Liver (tissue), 9 donors: ENCODE results near the gene VASH2. TPM values are rescaled to one million over a fixed set of nuclear protein-coding genes. Genes with fewer than 3 reads are reported as not detected.

ENCODE experiments used
- DNase-seq: peaks from one replicate; pipeline ENCODE4 v3.0.0-alpha.2; 2017; ENCODE audit warnings: low spot score
- H3K27ac ChIP-seq, 2 donors: one replicate each; pipeline ENCODE4 v1.7.0; 2013; ENCODE audit warnings: inconsistent platforms in 2 of 2, low read length in 2 of 2, control low read depth in 1 of 2, low read depth in 1 of 2, mild to moderate bottlenecking in 1 of 2
- H3K27me3 ChIP-seq, 4 donors: one replicate each; pipeline versions ENCODE4 v1.6.1 to v1.7.0; 2013; ENCODE audit warnings: low read length in 3 of 4, inconsistent platforms in 1 of 4, mild to moderate bottlenecking in 1 of 4, moderate library complexity in 1 of 4; ENCODE audit not compliant: control insufficient read depth in 4 of 4, insufficient read depth in 4 of 4
- H3K36me3 ChIP-seq, 4 donors: one replicate each; pipeline versions ENCODE4 v1.6.1 to v1.7.0; 2013; ENCODE audit warnings: low read length in 3 of 4, mild to moderate bottlenecking in 3 of 4, low read depth in 1 of 4, moderate library complexity in 1 of 4; ENCODE audit not compliant: control insufficient read depth in 4 of 4, insufficient read depth in 3 of 4
- H3K4me1 ChIP-seq, 4 donors: one replicate each; pipeline versions ENCODE4 v1.6.1 to v1.7.0; 2013; ENCODE audit warnings: low read length in 3 of 4, mild to moderate bottlenecking in 3 of 4, moderate library complexity in 1 of 4; ENCODE audit not compliant: control insufficient read depth in 4 of 4, insufficient read depth in 4 of 4
- H3K4me3 ChIP-seq, 3 donors: one replicate each; pipeline versions ENCODE4 v1.6.1 to v1.7.0; 2013; ENCODE audit warnings: low read length in 3 of 3, control low read depth in 1 of 3, low read depth in 1 of 3, mild to moderate bottlenecking in 1 of 3
- H3K9ac ChIP-seq, 2 donors: one replicate each; pipeline ENCODE4 v1.7.0; 2013; ENCODE audit warnings: low read length in 2 of 2, mild to moderate bottlenecking in 2 of 2, moderate library complexity in 2 of 2, control low read depth in 1 of 2, low read depth in 1 of 2
- H3K9me3 ChIP-seq, 4 donors: one replicate each; pipeline versions ENCODE4 v1.6.1 to v1.7.0; 2013; ENCODE audit warnings: low read length in 3 of 4; ENCODE audit not compliant: control insufficient read depth in 4 of 4
- ATF3 ChIP-seq: IDR thresholded peaks from 2 replicates; pipeline ENCODE4 v1.6.1; 2016; ENCODE audit warnings: antibody characterized with exemption
- CTCF ChIP-seq: fragments of 150-350 bp; IDR thresholded peaks from 2 replicates; pipeline ENCODE4 v1.5.1; 2017; ENCODE audit warnings: improper control_type of control experiment, low read depth, low read length; ENCODE audit not compliant: missing input control
- EGR1 ChIP-seq, 2 donors: IDR thresholded peaks; 2 replicates each; pipeline ENCODE4 v1.6.1; 2016 to 2018; ENCODE audit warnings: antibody characterized with exemption in 2 of 2, low read depth in 2 of 2
- FOXA1 ChIP-seq: IDR thresholded peaks from 2 replicates; pipeline ENCODE4 v1.6.1; 2016; ENCODE audit warnings: antibody characterized with exemption
- FOXA2 ChIP-seq: IDR thresholded peaks from 2 replicates; pipeline ENCODE4 v1.6.1; 2016; ENCODE audit warnings: antibody characterized with exemption
- GABPA ChIP-seq, 2 donors: IDR thresholded peaks in 1 of 2; conservative IDR thresholded peaks in 1 of 2; 2 replicates each; pipeline ENCODE4 v1.6.1; 2016; ENCODE audit warnings: antibody characterized with exemption in 2 of 2, mild to moderate bottlenecking in 1 of 2, moderate library complexity in 1 of 2
- HNF4A ChIP-seq, 2 donors: conservative IDR thresholded peaks; 2 replicates each; pipeline ENCODE4 v1.6.1; 2016; ENCODE audit warnings: antibody characterized with exemption in 2 of 2, mild to moderate bottlenecking in 2 of 2
- JUND ChIP-seq, 2 donors: IDR thresholded peaks; 2 replicates each; pipeline ENCODE4 v1.6.1; 2016; ENCODE audit warnings: antibody characterized with exemption in 2 of 2
- MAX ChIP-seq: IDR thresholded peaks from 2 replicates; pipeline ENCODE4 v1.6.1; 2016; ENCODE audit warnings: antibody characterized with exemption
- NR2F2 ChIP-seq: IDR thresholded peaks from 2 replicates; pipeline ENCODE4 v1.6.1; 2016; ENCODE audit warnings: antibody characterized with exemption
- RAD21 ChIP-seq, 2 donors: IDR thresholded peaks; 2 replicates each; pipeline ENCODE4 v1.6.1; 2016; ENCODE audit warnings: antibody characterized with exemption in 2 of 2, mild to moderate bottlenecking in 2 of 2
- REST ChIP-seq: IDR thresholded peaks from 2 replicates; pipeline ENCODE4 v1.6.1; 2016; ENCODE audit warnings: antibody characterized with exemption, mild to moderate bottlenecking
- SP1 ChIP-seq: IDR thresholded peaks from 2 replicates; pipeline ENCODE4 v1.6.1; 2018; ENCODE audit warnings: antibody characterized with exemption, mild to moderate bottlenecking
- TAF1 ChIP-seq: conservative IDR thresholded peaks from 2 replicates; pipeline ENCODE4 v1.6.1; 2016; ENCODE audit warnings: antibody characterized with exemption, mild to moderate bottlenecking
- YY1 ChIP-seq: IDR thresholded peaks from 2 replicates; pipeline ENCODE4 v1.6.1; 2016; ENCODE audit warnings: antibody characterized with exemption, mild to moderate bottlenecking
- ZBTB33 ChIP-seq: IDR thresholded peaks from 2 replicates; pipeline ENCODE4 v1.6.1; 2016; ENCODE audit warnings: antibody characterized with exemption
- WGBS: extraction: QIAGEN DNeasy Blood & Tissue Kit; methylation state at CpG from one replicate; pipeline ENCODE4 v1.1.7; 2013; 5-methylcytosine and 5-hydroxymethylcytosine counted together
- polyA plus RNA-seq, 2 donors: library from polyadenylated mRNA; stranded (reverse) in 1 of 2; unstranded in 1 of 2; fragments of 200-250 nt in 1 of 2; fragments of >200 nt in 1 of 2; fragmentation: Nextera tagmentation in 1 of 2; extraction: Ambion mirVana in 1 of 2; gene quantifications; one replicate each; pipeline versions ENCODE4 v1.2.1 to v1.2.3, GENCODE V29; 2013 to 2015
- total RNA-seq, 2 donors: library from RNA; depleted of rRNA; stranded (reverse); fragments of >200 nt; gene quantifications; one replicate each; pipeline ENCODE4 v1.2.3, GENCODE V29; 2014
- donor health status: healthy.
- donor health status: healthy.
- donor health status: healthy.
- donor health status: healthy.
- donor health status: healthy.

VASH2 gene
- total and polyA plus RNA-seq, 4 donors = 0.01 to 0.70 (median 0.23) TPM

- no peak overlapping the region for H3K9ac ChIP-seq
- TF ChIP-seq RAD21 (IDR thresholded peaks at IDR 0.05) = no peak
- no peak for TF ChIP-seq CTCF
- TF ChIP-seq ZBTB33 = no peak
- no peak for TF ChIP-seq ATF3
- TF ChIP-seq SP1 = no peak
- TF ChIP-seq FOXA1 = no peak
- no peak for TF ChIP-seq MAX
- no peak for TF ChIP-seq REST
- TF ChIP-seq EGR1 (IDR thresholded peaks at IDR 0.05; ENCODE audit: low read depth in 2 of 2) = no peak
- TF ChIP-seq JUND (IDR thresholded peaks at IDR 0.05) = no peak
- TF ChIP-seq NR2F2 = no peak
- no peak for TF ChIP-seq GABPA (IDR thresholded peaks at IDR 0.05 in 1 of 2, conservative IDR thresholded peaks at IDR 0.05 in 1 of 2)
- TF ChIP-seq FOXA2 = no peak
- TF ChIP-seq TAF1 = no peak
- no peak for TF ChIP-seq YY1
- TF ChIP-seq HNF4A (conservative IDR thresholded peaks at IDR 0.05) = no peak
- 89% methylated on average over 14 of the region's 14 CpGs for WGBS
- no peak overlapping the region for H3K4me3 ChIP-seq
- H3K36me3 ChIP-seq = no peaks in the 10 kb centered on the region
- no peaks in the 10 kb centered on the region for H3K4me1 ChIP-seq
- no peaks in the 10 kb centered on the region for H3K9me3 ChIP-seq
- no peaks in the 10 kb centered on the region for H3K27me3 ChIP-seq
- peak; percentile 5 for DNase-seq
- H3K27ac ChIP-seq = no peak overlapping the region
These were observed 29.2 kb downstream of the VASH2 start for GRCh38 chr1:212979340-212980122.
